Epithelial cell of proximal tubule (primary cell): Measurements from ENCODE around the gene MRE11. TPM values are rescaled to one million over a fixed set of nuclear protein-coding genes. Genes with fewer than 3 reads are reported as not detected.

Source experiments
- DNase-seq: peaks from one replicate; pipeline ENCODE4 v3.0.0-alpha.2; 2011; ENCODE audit warnings: low read depth
- H3K4me3 ChIP-seq: 2 replicates; pipeline ENCODE4 v1.5.1; 2011; ENCODE audit warnings: low read depth, mild to moderate bottlenecking, low read length
- total RNA-seq: library from RNA; depleted of rRNA; stranded (reverse); fragments of >200 nt; gene quantifications from 2 replicates; pipeline ENCODE4 v1.2.3, GENCODE V29; 2015
- TF ChIP-seq, protein P1 (sequence below): conservative IDR thresholded peaks from 2 replicates; pipeline ENCODE4 v1.5.1; 2012; ENCODE audit warnings: low read depth, mild to moderate bottlenecking, low read length

Gene MRE11
- total RNA-seq, 1 donor from 2014 or later, result 13.7 TPM

DNA sequence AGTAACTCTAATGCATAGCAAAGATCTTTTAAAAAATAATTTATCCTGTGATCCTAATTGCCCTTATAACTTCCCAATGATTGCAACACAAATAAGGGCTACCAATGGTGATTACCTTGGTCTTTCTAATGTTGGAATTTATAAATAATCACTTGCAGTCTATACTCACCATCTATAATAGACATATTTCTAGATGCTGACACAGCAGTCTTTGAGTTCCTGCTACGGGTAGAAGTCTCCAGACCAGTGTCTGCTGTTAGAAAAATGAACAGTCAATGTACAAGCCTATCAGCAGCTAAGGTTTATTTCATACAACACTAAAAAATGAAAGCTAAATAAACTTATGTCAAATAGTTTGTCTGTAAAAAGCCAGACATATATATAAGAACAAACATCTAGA is 48.0 kb downstream of the MRE11 start:
- no peak overlapping the region for H3K4me3 ChIP-seq
- TF ChIP-seq, protein P1, sequence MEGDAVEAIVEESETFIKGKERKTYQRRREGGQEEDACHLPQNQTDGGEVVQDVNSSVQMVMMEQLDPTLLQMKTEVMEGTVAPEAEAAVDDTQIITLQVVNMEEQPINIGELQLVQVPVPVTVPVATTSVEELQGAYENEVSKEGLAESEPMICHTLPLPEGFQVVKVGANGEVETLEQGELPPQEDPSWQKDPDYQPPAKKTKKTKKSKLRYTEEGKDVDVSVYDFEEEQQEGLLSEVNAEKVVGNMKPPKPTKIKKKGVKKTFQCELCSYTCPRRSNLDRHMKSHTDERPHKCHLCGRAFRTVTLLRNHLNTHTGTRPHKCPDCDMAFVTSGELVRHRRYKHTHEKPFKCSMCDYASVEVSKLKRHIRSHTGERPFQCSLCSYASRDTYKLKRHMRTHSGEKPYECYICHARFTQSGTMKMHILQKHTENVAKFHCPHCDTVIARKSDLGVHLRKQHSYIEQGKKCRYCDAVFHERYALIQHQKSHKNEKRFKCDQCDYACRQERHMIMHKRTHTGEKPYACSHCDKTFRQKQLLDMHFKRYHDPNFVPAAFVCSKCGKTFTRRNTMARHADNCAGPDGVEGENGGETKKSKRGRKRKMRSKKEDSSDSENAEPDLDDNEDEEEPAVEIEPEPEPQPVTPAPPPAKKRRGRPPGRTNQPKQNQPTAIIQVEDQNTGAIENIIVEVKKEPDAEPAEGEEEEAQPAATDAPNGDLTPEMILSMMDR, result no peak
- no peak for DNase-seq

DNA sequence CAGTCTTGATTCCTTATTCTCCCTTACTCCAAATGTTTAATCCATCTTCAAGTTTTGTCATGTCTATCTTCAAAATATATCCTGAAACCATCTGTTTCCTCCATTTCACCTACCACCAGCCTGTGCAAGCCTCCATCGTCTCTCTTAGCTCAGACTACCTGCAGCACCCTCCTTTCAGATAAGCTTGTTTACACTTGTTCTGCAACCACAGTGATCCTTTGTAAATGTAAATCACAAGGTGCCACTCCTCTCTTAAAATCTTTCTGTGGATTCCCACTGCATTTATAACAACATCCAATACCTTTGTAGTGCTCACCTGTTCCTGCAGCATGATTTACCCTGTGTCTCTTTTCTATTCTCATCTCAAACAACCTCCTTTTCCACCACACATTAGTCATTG is 60.6 kb downstream of the MRE11 start:
- no peak overlapping the region for H3K4me3 ChIP-seq
- TF ChIP-seq, protein P1, result no peak
- DNase-seq, result no peak

DNA sequence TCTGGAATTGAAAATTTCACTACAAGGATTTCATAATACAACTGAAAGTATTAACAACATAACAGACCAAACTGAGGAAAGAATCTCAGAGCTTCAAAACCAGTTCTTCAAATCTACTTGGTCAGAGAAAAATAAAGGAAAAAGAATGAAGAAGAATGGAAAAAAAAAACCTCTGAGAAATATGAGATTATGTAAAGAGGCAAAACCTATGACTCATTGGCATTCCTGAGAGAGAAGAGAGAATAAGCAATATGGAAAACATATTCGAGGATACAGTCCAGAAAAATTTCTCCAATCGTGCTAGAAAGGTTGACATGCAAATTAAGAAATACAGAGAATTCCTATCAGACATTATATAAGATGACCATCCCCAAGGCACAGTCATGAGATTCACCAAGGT is 69.0 kb downstream of the MRE11 start:
- DNase-seq, result no peak

DNA sequence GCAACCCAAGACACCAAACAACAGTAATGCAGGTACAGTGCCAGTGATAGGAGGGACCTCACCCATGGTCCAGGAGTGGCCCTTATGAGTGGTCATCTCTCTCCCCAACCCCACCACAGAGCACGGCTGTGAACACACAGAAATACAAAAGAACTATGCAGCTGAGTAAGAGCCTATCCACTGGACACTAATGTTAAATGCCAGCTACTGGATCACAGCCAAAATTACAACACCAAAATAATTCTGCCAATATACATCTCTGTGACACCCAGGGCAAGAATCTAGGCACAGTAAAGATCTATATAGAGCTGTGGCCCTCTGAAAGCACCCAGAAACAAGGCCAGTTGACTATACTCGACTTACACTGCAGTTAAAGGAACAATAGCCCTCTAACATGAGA is 69.6 kb downstream of the MRE11 start:
- DNase-seq, result no peak
- TF ChIP-seq, protein P1, result no peak
- no peak overlapping the region for H3K4me3 ChIP-seq

More for the DNA sequence above, 69.0 kb downstream of the MRE11 start:
- H3K4me3 ChIP-seq, result no peak overlapping the region
- TF ChIP-seq, protein P1, result no peak

DNA sequence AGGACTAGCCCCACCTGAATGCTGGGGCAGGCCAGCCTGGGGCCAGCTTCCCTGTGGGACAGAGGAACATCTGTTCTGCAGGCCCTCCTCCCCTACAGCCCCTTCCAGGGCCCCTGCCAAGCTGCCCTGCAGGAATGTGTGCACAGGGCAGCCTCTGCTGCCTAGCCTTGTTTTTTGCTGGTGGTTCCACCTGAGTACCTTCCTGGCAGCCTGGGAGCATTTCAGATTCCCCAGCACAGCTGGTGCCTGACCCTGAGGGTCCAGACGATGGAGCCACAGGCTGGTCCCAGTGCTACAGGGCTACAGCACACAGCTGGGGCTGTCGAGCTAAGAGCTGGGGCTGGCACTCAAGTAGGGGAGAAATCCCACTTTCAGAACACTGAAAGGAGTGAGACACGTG is 70.1 kb downstream of the MRE11 start:
- H3K4me3 ChIP-seq, result no peak overlapping the region
- TF ChIP-seq, protein P1, result peak; percentile 36
- peak; percentile 36 for DNase-seq

DNA sequence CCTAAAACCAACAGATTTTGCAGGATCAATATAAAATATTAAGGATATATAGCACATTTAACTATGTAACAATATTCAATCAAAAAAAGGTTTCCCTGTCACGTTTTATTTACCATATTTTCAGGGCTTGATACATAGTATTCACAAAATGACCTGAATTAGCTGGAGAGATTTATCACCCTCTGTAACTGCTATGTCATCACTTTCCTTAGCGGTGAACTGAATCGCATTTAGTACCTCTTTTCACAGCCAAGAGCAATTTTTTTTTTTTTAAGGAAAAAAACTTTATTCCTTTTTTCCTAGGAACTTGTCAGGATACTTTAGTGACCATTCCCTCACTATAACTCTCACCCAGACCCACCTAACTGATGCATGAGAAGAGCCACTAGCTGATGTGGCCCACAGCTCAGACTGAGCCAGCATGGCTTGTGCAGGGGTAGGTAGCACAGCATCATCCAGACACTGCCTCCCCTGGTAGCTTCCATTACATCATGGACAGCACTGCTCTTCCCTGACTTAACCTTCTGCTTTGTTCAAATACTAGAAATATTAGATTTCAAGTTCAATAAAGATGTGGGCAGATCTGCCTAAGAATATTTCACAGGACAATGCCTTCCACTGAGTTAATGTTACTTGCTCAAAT is 75.4 kb downstream of the MRE11 start:
- TF ChIP-seq, protein P1, result no peak
- no peak overlapping the region for H3K4me3 ChIP-seq
- no peak for DNase-seq

DNA sequence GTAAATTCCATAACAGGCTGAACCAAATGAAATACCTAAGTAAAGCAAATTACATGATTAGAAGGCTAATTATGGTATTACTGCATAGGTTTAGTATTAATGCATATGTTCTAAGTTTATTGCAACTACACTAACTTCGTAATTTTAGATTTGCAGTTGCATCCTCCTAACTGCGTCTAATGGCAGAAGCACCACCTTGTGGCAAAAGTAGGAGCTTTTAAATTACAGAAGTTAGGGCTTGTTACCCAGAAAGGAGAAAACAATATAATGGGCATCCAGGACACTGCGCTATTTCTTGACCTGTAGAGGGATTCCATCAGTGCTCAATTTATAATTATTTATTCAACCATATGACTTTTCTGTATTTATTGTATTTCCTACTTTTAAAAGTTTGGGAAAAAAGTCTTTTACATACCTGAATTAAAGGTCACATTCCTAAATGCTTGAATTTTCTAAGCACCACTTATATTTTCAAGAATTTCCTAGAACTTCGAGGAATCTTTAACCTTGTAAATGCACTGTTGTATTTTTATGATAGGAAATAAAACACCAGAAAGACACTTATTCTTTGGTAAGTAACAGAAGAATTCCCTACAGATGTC is 76.2 kb downstream of the MRE11 start:
- TF ChIP-seq, protein P1, result peak; percentile 67
- DNase-seq, result no peak
- no peak overlapping the region for H3K4me3 ChIP-seq
